Measurements from ENCODE around the gene MYL4. TPM values are rescaled to one million over a fixed set of nuclear protein-coding genes. Genes with fewer than 3 reads are reported as not detected.
"Not testable (repeated sequence)": the region's sequence is repeated elsewhere in the genome, so short reads cannot be mapped to it uniquely, and the experiment has no call there.

Gene MYL4
- total RNA-seq, 3 donors from 2014 or later (not counting 1 experiment from before 2014, with no cell fraction given) = 0.33 TPM; not detected in 2

DNA sequence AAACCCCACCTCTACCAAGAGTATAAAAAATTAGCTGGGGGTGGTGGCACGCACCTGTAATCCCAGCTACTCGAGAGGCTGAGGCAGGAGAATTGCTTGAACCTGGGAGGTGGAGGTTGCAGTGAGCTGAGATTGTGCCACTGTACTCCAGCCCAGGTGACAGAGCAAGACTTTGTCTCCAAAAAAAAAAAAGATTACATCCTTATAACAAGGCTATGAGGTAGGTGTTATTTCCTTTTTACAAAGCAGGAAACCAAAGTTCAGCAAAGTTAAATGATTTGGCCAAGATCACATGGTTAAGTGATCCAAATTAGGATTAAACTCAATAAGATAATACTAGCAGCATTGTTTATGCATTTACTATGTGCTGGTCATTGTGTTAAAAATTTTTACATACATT lies 8.1 kb downstream of the MYL4 start:
- H3K9me3 Mint-ChIP-seq; H3K36me3 Mint-ChIP-seq; H3K9me3 ChIP-seq (ENCODE audit: control insufficient read depth, insufficient read depth, low read length); H3K27ac ChIP-seq (ENCODE audit: low read length); H3K27me3 Mint-ChIP-seq (ENCODE audit: low read depth in 2 of 2); H3K36me3 ChIP-seq (ENCODE audit: control insufficient read depth, insufficient read depth, low read length); intact Hi-C loops (cut with micrococcal nuclease); H3K4me3 ChIP-seq (ENCODE audit: low read length); H3K27me3 ChIP-seq (ENCODE audit: control insufficient read depth, insufficient read depth, low read length): not testable (repeated sequence)
- H3K4me1 Mint-ChIP-seq = peaks cover 32 to 41% of the 10 kb centered on the region in 2 donors
- WGBS (ENCODE audit: insufficient coverage) = 90% methylated on average over 2 of the region's 2 CpGs
- ATAC-seq (peak; percentile 53 to 66 (median 63)), DNase-seq (peak in 1 of 2 donors; percentile 66)
- H3K27ac Mint-ChIP-seq = peak overlapping the region in 1 of 2 donors; percentile 27
- peak overlapping the region; percentile 37 for H3K4me3 Mint-ChIP-seq
- peaks cover 52% of the 10 kb centered on the region for H3K4me1 ChIP-seq (ENCODE audit: control insufficient read depth, insufficient read depth, low read length)

DNA sequence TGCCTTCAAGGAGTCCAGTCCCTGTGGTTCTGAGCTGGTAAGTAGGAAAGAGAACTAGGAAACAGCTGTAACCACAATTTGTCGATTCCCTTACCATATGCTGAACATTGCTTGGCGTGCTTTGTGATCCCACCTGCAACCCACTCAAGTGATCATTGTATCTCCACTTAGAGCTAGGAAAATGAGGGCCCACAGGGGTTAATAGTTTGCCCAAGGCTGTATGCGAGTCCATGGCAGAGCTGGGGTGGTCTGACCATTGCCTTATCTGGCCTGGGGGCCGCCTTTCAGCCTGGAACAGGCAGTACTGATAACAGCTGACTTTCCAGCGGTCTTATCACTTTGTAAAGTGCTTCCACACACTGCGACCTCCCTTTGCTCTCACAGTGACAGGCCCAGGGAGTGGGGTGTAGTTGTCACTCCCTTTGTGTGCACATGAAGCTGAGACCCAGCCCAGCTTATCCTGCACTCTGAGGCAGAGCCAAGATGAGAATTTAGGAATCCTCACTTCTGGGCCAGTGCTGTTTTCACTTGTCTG lies 9.8 kb downstream of the MYL4 start:
- TF ChIP-seq CTCF (IDR thresholded peaks at IDR 0.05) = no peak
- peaks cover 32 to 42% of the 10 kb centered on the region in 2 donors for H3K4me1 Mint-ChIP-seq
- Histone ChIP-seq H3K27ac (ENCODE audit: low read length) (no peak overlapping the region), H3K4me1 (ENCODE audit: control insufficient read depth, insufficient read depth, low read length) (peaks cover 52% of the 10 kb centered on the region), H3K9me3 (ENCODE audit: control insufficient read depth, insufficient read depth, low read length) (no peaks in the 10 kb centered on the region), H3K36me3 (ENCODE audit: control insufficient read depth, insufficient read depth, low read length) (no peaks in the 10 kb centered on the region), H3K27me3 (ENCODE audit: control insufficient read depth, insufficient read depth, low read length) (no peaks in the 10 kb centered on the region), H3K4me3 (ENCODE audit: low read length) (no peak overlapping the region)
- H3K36me3 Mint-ChIP-seq = no peaks in the 10 kb centered on the region
- no peaks in the 10 kb centered on the region for H3K27me3 Mint-ChIP-seq (ENCODE audit: low read depth in 2 of 2)
- 35% methylated on average over 6 of the region's 6 CpGs for WGBS (ENCODE audit: insufficient coverage)
- no peak overlapping the region for H3K4me3 Mint-ChIP-seq
- no peak for DNase-seq
- peak overlapping the region in 1 of 2 donors; percentile 87 for H3K27ac Mint-ChIP-seq
- no peak for ATAC-seq
- no peaks in the 10 kb centered on the region for H3K9me3 Mint-ChIP-seq
- intact Hi-C loops (cut with micrococcal nuclease) = no loop called here

- Histone ChIP-seq H3K36me3 (ENCODE audit: control insufficient read depth, insufficient read depth, low read length) (no peaks in the 10 kb centered on the region), H3K4me3 (ENCODE audit: low read length) (no peak overlapping the region), H3K9me3 (ENCODE audit: control insufficient read depth, insufficient read depth, low read length) (no peaks in the 10 kb centered on the region), H3K27me3 (ENCODE audit: control insufficient read depth, insufficient read depth, low read length) (no peaks in the 10 kb centered on the region), H3K27ac (ENCODE audit: low read length) (peak overlapping the region; percentile 42), H3K4me1 (ENCODE audit: control insufficient read depth, insufficient read depth, low read length) (peaks cover 52% of the 10 kb centered on the region)
- TF ChIP-seq CTCF (IDR thresholded peaks at IDR 0.05) = no peak
- no peak for ATAC-seq
- intact Hi-C loops (cut with micrococcal nuclease) = loop anchor here (1.0 kb wide), 1 partner anchor 16 kb away; no protein-coding TSS in a partner anchor
- peak overlapping the region; percentile 81 for H3K4me3 Mint-ChIP-seq
- H3K27me3 Mint-ChIP-seq (ENCODE audit: low read depth in 2 of 2) = no peaks in the 10 kb centered on the region
- H3K36me3 Mint-ChIP-seq = no peaks in the 10 kb centered on the region
- WGBS (ENCODE audit: insufficient coverage) = 91% methylated on average over 18 of the region's 21 CpGs
- DNase-seq = no peak
- peaks cover 32 to 42% of the 10 kb centered on the region in 2 donors for H3K4me1 Mint-ChIP-seq
- peak overlapping the region; percentile 83 to 87 for H3K27ac Mint-ChIP-seq
- no peaks in the 10 kb centered on the region for H3K9me3 Mint-ChIP-seq
Measured at GRCh38 chr17:47219621-47220475, 10.7 kb downstream of the MYL4 start.

GRCh38 chr17:47220531-47220999 lies 11.4 kb downstream of the MYL4 start:
- peak; percentile 49 to 67 for DNase-seq

More at GRCh38 chr17:47220531-47220999, 11.4 kb downstream of the MYL4 start:
- Histone ChIP-seq H3K27me3 (ENCODE audit: control insufficient read depth, insufficient read depth, low read length) (no peaks in the 10 kb centered on the region), H3K4me3 (ENCODE audit: low read length) (no peak overlapping the region), H3K4me1 (ENCODE audit: control insufficient read depth, insufficient read depth, low read length) (peaks cover 52% of the 10 kb centered on the region), H3K27ac (ENCODE audit: low read length) (peak overlapping the region; percentile 42), H3K36me3 (ENCODE audit: control insufficient read depth, insufficient read depth, low read length) (no peaks in the 10 kb centered on the region), H3K9me3 (ENCODE audit: control insufficient read depth, insufficient read depth, low read length) (no peaks in the 10 kb centered on the region)
- H3K4me3 Mint-ChIP-seq = peak overlapping the region; percentile 81
- H3K9me3 Mint-ChIP-seq = no peaks in the 10 kb centered on the region
- ATAC-seq = peak; percentile 83 to 87 (median 86)
- H3K27me3 Mint-ChIP-seq (ENCODE audit: low read depth in 2 of 2) = no peaks in the 10 kb centered on the region
- H3K4me1 Mint-ChIP-seq = peaks cover 32 to 42% of the 10 kb centered on the region in 2 donors
- intact Hi-C loops (cut with micrococcal nuclease) = loop anchor here (1.0 kb wide), 1 partner anchor 16 kb away; no protein-coding TSS in a partner anchor
- 3% methylated on average over 4 of the region's 7 CpGs for WGBS (ENCODE audit: insufficient coverage)
- no peaks in the 10 kb centered on the region for H3K36me3 Mint-ChIP-seq
- no peak for TF ChIP-seq CTCF (IDR thresholded peaks at IDR 0.05)
- peak overlapping the region; percentile 83 to 87 for H3K27ac Mint-ChIP-seq

Measured in natural killer cell (primary cell).